ENCODE results near the gene CLIP2.

The CLIP2 gene

DNA sequence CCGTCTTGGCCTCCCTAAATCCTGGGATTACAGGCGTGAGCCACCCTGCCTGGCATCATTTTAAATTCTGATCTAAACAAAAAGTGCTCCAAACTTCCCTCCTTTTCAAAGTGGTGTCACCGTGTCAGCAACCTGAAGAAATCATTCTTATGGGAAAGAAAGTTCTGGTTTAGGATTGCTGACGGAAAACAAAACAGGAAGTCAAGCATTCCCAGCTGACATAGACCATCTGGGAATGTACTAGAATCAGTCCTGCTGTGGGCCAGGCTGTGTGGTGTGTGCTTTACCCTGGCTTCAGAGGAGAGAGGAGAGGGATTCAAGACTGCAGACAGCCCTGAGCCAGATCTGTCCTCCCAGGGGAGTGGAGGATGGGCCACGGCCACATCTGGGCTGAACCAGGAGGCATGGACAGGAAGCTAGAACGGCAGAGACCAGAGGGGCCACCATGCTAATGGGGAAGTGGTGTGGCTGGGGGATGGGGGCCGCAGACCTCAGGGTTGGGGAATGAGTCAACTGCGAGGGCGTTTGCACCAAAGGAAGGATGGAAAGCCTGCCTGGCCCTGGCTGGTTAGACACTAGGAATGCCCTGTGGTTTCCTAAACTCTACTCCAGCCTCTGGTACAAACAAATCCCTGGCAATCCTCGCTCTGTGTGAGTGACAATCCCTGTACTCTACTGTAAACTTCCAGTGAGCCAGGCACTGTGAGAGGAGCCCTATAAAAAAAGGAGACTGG lies 16.7 kb upstream of the CLIP2 start:
- Histone ChIP-seq H3K27ac (ENCODE audit: low read length) (no peak overlapping the region), H4K20me1 (ENCODE audit: insufficient read depth, low read length) (no peaks in the 10 kb centered on the region), H3K9ac (ENCODE audit: low read length) (no peak overlapping the region), H3K9me2 (replicated peaks; ENCODE audit: insufficient read depth, low read length) (no peaks in the 10 kb centered on the region), H3K4me1 (ENCODE audit: low read length) (no peaks in the 10 kb centered on the region), H3K4me2 (ENCODE audit: low read depth, low read length) (no peak overlapping the region), H2AFZ (ENCODE audit: low read length) (peak overlapping the region; percentile 8; the same call in 1 of the 2 replicates), H3F3A (ENCODE audit: insufficient read depth, low read length) (no peaks in the 10 kb centered on the region), H3K4me3 (ENCODE audit: low read length) (no peak overlapping the region), H3K36me3 (replicated peaks; ENCODE audit: insufficient read depth, low read length) (no peaks in the 10 kb centered on the region), H3K9me3 (replicated peaks; ENCODE audit: insufficient read depth, low read length) (no peaks in the 10 kb centered on the region), H3K27me3 (replicated peaks; ENCODE audit: insufficient read depth, low read length) (no peaks in the 10 kb centered on the region), H3K79me2 (ENCODE audit: low read length) (no peaks in the 10 kb centered on the region)
- DNase-seq: no peak
- no peak for TF ChIP-seq EZH2phosphoT487 (IDR thresholded peaks at IDR 0.05; ENCODE audit: low read length)
- no peak for TF ChIP-seq EZH2 (optimal IDR thresholded peaks at IDR 0.05; ENCODE audit: low read depth, low read length)
- TF ChIP-seq, protein P1, sequence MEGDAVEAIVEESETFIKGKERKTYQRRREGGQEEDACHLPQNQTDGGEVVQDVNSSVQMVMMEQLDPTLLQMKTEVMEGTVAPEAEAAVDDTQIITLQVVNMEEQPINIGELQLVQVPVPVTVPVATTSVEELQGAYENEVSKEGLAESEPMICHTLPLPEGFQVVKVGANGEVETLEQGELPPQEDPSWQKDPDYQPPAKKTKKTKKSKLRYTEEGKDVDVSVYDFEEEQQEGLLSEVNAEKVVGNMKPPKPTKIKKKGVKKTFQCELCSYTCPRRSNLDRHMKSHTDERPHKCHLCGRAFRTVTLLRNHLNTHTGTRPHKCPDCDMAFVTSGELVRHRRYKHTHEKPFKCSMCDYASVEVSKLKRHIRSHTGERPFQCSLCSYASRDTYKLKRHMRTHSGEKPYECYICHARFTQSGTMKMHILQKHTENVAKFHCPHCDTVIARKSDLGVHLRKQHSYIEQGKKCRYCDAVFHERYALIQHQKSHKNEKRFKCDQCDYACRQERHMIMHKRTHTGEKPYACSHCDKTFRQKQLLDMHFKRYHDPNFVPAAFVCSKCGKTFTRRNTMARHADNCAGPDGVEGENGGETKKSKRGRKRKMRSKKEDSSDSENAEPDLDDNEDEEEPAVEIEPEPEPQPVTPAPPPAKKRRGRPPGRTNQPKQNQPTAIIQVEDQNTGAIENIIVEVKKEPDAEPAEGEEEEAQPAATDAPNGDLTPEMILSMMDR (IDR thresholded peaks at IDR 0.05; ENCODE audit: low read length): no peak

DNA sequence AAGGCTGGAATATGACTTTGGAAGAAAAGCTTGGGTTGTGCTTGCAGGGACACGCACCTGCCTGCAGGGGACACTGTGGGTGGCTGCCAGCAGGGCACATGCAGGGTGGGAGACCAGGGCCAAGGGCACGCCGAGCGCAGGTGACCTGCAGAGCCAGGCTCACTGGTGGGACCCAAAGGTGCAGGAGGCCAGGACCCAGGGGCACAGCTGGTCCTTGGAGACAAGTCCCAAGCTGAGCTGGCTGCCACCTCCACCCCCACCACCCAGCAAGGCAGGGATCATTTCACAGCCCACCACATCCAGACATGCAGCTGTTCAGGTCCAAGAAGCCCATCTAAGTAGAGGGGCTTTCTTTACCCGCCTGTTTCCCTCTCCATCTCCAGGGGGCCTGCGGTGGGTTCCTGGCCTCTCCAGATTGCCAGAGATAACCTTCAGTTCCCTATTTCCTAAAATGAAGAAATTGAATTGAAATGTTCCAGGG lies 13.8 kb upstream of the CLIP2 start:
- no peak for DNase-seq
- Histone ChIP-seq H3F3A (ENCODE audit: insufficient read depth, low read length) (no peaks in the 10 kb centered on the region), H2AFZ (ENCODE audit: low read length) (no peak overlapping the region), H3K9ac (ENCODE audit: low read length) (no peak overlapping the region), H3K27me3 (replicated peaks; ENCODE audit: insufficient read depth, low read length) (no peaks in the 10 kb centered on the region), H3K9me2 (replicated peaks; ENCODE audit: insufficient read depth, low read length) (no peaks in the 10 kb centered on the region), H3K79me2 (ENCODE audit: low read length) (no peaks in the 10 kb centered on the region), H3K4me2 (ENCODE audit: low read depth, low read length) (no peak overlapping the region), H3K4me1 (ENCODE audit: low read length) (peaks cover 4% of the 10 kb centered on the region; the same call in 1 of the 2 replicates), H3K4me3 (ENCODE audit: low read length) (no peak overlapping the region), H4K20me1 (ENCODE audit: insufficient read depth, low read length) (no peaks in the 10 kb centered on the region), H3K9me3 (replicated peaks; ENCODE audit: insufficient read depth, low read length) (no peaks in the 10 kb centered on the region), H3K36me3 (replicated peaks; ENCODE audit: insufficient read depth, low read length) (no peaks in the 10 kb centered on the region), H3K27ac (ENCODE audit: low read length) (no peak overlapping the region)
- TF ChIP-seq EZH2phosphoT487 (IDR thresholded peaks at IDR 0.05; ENCODE audit: low read length): no peak
- TF ChIP-seq, protein P1 (IDR thresholded peaks at IDR 0.05; ENCODE audit: low read length): peak; percentile 43

DNA sequence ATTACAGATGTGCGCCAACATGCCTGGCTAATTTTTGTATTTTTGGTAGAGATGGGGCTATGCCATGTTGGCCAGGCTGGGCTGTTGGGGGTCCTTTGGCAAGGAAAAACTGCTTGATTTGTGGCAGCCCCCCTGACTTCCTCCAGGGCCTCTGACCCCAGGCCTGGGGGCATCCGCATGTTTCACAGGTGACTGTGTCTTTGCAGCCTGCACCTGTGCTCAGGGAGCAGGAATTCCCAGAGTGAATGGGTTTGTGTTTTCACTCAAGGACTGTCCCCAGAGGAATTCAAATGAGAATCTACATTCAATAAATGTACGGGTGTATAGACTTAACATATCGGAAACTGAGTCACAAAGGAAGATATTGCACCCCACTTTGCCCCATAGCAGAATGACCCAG lies 11.6 kb upstream of the CLIP2 start:
- Histone ChIP-seq H3K27ac (ENCODE audit: low read length) (no peak overlapping the region), H3K4me2 (ENCODE audit: low read depth, low read length) (no peak overlapping the region), H3K4me3 (ENCODE audit: low read length) (no peak overlapping the region), H3K36me3 (replicated peaks; ENCODE audit: insufficient read depth, low read length) (no peaks in the 10 kb centered on the region), H2AFZ (ENCODE audit: low read length) (no peak overlapping the region), H3K4me1 (ENCODE audit: low read length) (peaks cover 4% of the 10 kb centered on the region; the same call in 1 of the 2 replicates), H4K20me1 (ENCODE audit: insufficient read depth, low read length) (no peaks in the 10 kb centered on the region), H3K9me3 (replicated peaks; ENCODE audit: insufficient read depth, low read length) (no peaks in the 10 kb centered on the region), H3K27me3 (replicated peaks; ENCODE audit: insufficient read depth, low read length) (no peaks in the 10 kb centered on the region), H3K9ac (ENCODE audit: low read length) (no peak overlapping the region), H3K79me2 (ENCODE audit: low read length) (no peaks in the 10 kb centered on the region), H3K9me2 (replicated peaks; ENCODE audit: insufficient read depth, low read length) (no peaks in the 10 kb centered on the region), H3F3A (ENCODE audit: insufficient read depth, low read length) (no peaks in the 10 kb centered on the region)
- TF ChIP-seq EZH2 (optimal IDR thresholded peaks at IDR 0.05; ENCODE audit: low read depth, low read length) (no peak), EZH2phosphoT487 (IDR thresholded peaks at IDR 0.05; ENCODE audit: low read length) (no peak)
- TF ChIP-seq, protein P1 (IDR thresholded peaks at IDR 0.05; ENCODE audit: low read length): no peak
- no peak for DNase-seq

Data from MM.1S (cell line).